Body of pancreas (tissue), 4 donors: ENCODE data around the gene MASP1.

Source experiments
- CTCF ChIP-seq, 7 experiments: fragments of 450-650 bp in 4 of 7; fragments of 200-600 bp in 3 of 7; sonication (generic) in 3 of 7; IDR thresholded peaks; one replicate each; pipeline ENCODE4 v1.5.1; 2016 to 2019; ENCODE audit warnings: antibody characterized with exemption in 7 of 7
- POLR2A ChIP-seq, 3 donors: fragments of 450-650 bp; IDR thresholded peaks; one replicate each; pipeline ENCODE4 v1.6.1; 2016; ENCODE audit warnings: antibody characterized with exemption in 3 of 3, mild to moderate bottlenecking in 2 of 3

DNA sequence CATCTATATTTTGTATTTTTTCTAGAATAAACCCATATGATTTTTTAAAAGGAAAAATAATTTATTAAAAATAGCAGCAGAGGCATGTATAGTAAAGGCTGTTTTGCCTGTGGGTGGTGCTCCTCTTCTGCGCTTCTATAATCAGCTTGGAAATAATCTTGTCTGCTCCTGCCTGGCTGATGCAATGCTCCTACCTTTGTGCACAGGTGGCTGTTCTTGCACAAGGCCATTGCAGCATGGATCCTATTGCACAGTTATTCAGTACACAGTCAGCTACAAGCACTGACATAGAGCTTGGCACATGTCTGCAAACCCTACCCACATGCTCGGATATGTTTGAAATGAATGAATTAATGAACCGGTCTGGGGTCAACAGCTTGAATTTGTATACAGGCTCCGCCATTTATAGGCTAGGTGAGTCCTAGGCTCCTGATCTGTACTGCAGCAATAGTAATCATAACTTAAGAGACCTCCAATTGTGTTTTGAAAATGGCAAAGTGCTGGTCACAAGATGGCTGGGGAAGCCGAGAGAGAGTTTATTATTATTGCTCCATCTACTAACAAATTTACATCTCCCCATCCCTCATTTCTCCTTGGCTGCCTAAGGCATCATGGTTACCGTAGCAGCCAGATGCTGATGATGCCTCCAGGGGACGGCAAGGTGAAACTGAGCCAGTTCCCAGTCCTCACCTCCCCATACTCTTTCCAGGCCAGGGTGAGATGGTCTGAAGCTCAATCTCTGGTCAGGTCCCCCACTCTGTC lies 94.8 kb downstream of the MASP1 start:
- TF ChIP-seq CTCF (IDR thresholded peaks at IDR 0.05) (no peak), POLR2A (IDR thresholded peaks at IDR 0.05) (no peak)
